HepG2 (cell line): ENCODE data around the gene MAP4K3. TPM values are rescaled to one million over a fixed set of nuclear protein-coding genes. Genes with fewer than 3 reads are reported as not detected.

Experiments used
- HMGA1 ChIP-seq: sonication (generic); formaldehyde crosslinking; conservative IDR thresholded peaks from 2 replicates; pipeline ENCODE4 v1.4.0; 2020; ENCODE audit warnings: missing genetic modification reagents
- HOXA3 ChIP-seq: sonication (generic); formaldehyde crosslinking; IDR thresholded peaks from 2 replicates; pipeline ENCODE4 v1.5.0; 2020; ENCODE audit warnings: missing genetic modification reagents
- LCORL ChIP-seq, 2 experiments: fragments of 450-650 bp in 1 of 2; sonication (generic) in 1 of 2; formaldehyde crosslinking in 1 of 2; IDR thresholded peaks; 2 replicates each; pipeline versions ENCODE4 v1.5.0 to v1.6.1; 2017 to 2020; ENCODE audit warnings: antibody characterized with exemption in 1 of 2, missing genetic modification reagents in 1 of 2
- MTA1 ChIP-seq: sonication (generic); formaldehyde crosslinking; IDR thresholded peaks from 2 replicates; pipeline ENCODE4 v1.4.0; 2020; ENCODE audit warnings: missing genetic modification reagents, mild to moderate bottlenecking, borderline replicate concordance
- NFIB ChIP-seq: sonication (generic); formaldehyde crosslinking; IDR thresholded peaks from 2 replicates; pipeline ENCODE4 v1.9.0; 2021; ENCODE audit warnings: missing genetic modification reagents, mild to moderate bottlenecking, borderline replicate concordance
- SIX4 ChIP-seq: sonication (generic); formaldehyde crosslinking; IDR thresholded peaks from 2 replicates; pipeline ENCODE4 v1.4.0; 2020; ENCODE audit warnings: missing genetic modification reagents
- TBL1XR1 ChIP-seq: fragments of 150-350 bp; IDR thresholded peaks from 2 replicates; pipeline ENCODE4 v1.6.1; 2014; ENCODE audit warnings: borderline replicate concordance, low read length; ENCODE audit not compliant: partially characterized antibody
- ZFP41 ChIP-seq: sonication (generic); formaldehyde crosslinking; IDR thresholded peaks from 2 replicates; pipeline ENCODE4 v1.4.0; 2020; ENCODE audit warnings: mild to moderate bottlenecking, missing genetic modification reagents, borderline replicate concordance
- ZNF589 ChIP-seq: sonication (generic); formaldehyde crosslinking; conservative IDR thresholded peaks from 2 replicates; pipeline ENCODE4 v1.8.0; 2022; ENCODE audit warnings: mild to moderate bottlenecking, moderate library complexity, missing genetic modification reagents
- ZNF615 ChIP-seq: sonication (generic); formaldehyde crosslinking; IDR thresholded peaks from 2 replicates; pipeline ENCODE4 v1.5.0; 2020; ENCODE audit warnings: mild to moderate bottlenecking, missing genetic modification reagents, borderline replicate concordance
- ZNF761 ChIP-seq: sonication (generic); formaldehyde crosslinking; conservative IDR thresholded peaks from 2 replicates; pipeline ENCODE4 v1.4.0; 2020; ENCODE audit warnings: mild to moderate bottlenecking, missing genetic modification reagents
- polyA plus RNA-seq, 8 experiments: library from polyadenylated mRNA; depleted of rRNA in 3 of 8; stranded (reverse) in 7 of 8; unstranded in 1 of 8; fragments of >200 nt; fragmentation: Illumina TruSeq in 4 of 8; extraction: Trizol in 4 of 8; gene quantifications; 2 replicates each; pipeline versions ENCODE4 v1.2.1 to v1.2.3, GENCODE V29; 2011 to 2016; ENCODE audit warnings: low read depth in 4 of 8, missing spikeins in 1 of 8, mixed read lengths in 1 of 8; ENCODE audit not compliant: insufficient read depth in 1 of 8
- total RNA-seq, 5 experiments: library from RNA; depleted of rRNA; stranded (reverse); fragments of >200 nt; fragmentation: Illumina TruSeq; extraction: Trizol; gene quantifications; 2 replicates each; pipeline ENCODE4 v1.2.3, GENCODE V29; 2016; ENCODE audit warnings: low read depth in 1 of 5
- TF ChIP-seq, protein P1 (sequence below): sonication (generic); formaldehyde crosslinking; IDR thresholded peaks from 2 replicates; pipeline ENCODE4 v1.4.0; 2020; ENCODE audit warnings: mild to moderate bottlenecking, missing genetic modification reagents
- TF ChIP-seq, protein P2 (sequence below): conservative IDR thresholded peaks from 2 replicates; pipeline ENCODE4 v1.6.1; 2018; ENCODE audit warnings: missing genetic modification reagents
- TF ChIP-seq, protein P3 (sequence below): sonication (generic); formaldehyde crosslinking; IDR thresholded peaks from 2 replicates; pipeline ENCODE4 v1.4.0; 2020; ENCODE audit warnings: missing genetic modification reagents, borderline replicate concordance

The MAP4K3 gene
- total and polyA plus RNA-seq, 2 of the 13 experiments (the other 11 are each of a cell fraction or from before 2014, with no cell fraction given), result 45.9 to 53.2 TPM

GRCh38 chr2:39436592-39437521, at the start of gene MAP4K3 (continued):
- TF ChIP-seq, protein P1, sequence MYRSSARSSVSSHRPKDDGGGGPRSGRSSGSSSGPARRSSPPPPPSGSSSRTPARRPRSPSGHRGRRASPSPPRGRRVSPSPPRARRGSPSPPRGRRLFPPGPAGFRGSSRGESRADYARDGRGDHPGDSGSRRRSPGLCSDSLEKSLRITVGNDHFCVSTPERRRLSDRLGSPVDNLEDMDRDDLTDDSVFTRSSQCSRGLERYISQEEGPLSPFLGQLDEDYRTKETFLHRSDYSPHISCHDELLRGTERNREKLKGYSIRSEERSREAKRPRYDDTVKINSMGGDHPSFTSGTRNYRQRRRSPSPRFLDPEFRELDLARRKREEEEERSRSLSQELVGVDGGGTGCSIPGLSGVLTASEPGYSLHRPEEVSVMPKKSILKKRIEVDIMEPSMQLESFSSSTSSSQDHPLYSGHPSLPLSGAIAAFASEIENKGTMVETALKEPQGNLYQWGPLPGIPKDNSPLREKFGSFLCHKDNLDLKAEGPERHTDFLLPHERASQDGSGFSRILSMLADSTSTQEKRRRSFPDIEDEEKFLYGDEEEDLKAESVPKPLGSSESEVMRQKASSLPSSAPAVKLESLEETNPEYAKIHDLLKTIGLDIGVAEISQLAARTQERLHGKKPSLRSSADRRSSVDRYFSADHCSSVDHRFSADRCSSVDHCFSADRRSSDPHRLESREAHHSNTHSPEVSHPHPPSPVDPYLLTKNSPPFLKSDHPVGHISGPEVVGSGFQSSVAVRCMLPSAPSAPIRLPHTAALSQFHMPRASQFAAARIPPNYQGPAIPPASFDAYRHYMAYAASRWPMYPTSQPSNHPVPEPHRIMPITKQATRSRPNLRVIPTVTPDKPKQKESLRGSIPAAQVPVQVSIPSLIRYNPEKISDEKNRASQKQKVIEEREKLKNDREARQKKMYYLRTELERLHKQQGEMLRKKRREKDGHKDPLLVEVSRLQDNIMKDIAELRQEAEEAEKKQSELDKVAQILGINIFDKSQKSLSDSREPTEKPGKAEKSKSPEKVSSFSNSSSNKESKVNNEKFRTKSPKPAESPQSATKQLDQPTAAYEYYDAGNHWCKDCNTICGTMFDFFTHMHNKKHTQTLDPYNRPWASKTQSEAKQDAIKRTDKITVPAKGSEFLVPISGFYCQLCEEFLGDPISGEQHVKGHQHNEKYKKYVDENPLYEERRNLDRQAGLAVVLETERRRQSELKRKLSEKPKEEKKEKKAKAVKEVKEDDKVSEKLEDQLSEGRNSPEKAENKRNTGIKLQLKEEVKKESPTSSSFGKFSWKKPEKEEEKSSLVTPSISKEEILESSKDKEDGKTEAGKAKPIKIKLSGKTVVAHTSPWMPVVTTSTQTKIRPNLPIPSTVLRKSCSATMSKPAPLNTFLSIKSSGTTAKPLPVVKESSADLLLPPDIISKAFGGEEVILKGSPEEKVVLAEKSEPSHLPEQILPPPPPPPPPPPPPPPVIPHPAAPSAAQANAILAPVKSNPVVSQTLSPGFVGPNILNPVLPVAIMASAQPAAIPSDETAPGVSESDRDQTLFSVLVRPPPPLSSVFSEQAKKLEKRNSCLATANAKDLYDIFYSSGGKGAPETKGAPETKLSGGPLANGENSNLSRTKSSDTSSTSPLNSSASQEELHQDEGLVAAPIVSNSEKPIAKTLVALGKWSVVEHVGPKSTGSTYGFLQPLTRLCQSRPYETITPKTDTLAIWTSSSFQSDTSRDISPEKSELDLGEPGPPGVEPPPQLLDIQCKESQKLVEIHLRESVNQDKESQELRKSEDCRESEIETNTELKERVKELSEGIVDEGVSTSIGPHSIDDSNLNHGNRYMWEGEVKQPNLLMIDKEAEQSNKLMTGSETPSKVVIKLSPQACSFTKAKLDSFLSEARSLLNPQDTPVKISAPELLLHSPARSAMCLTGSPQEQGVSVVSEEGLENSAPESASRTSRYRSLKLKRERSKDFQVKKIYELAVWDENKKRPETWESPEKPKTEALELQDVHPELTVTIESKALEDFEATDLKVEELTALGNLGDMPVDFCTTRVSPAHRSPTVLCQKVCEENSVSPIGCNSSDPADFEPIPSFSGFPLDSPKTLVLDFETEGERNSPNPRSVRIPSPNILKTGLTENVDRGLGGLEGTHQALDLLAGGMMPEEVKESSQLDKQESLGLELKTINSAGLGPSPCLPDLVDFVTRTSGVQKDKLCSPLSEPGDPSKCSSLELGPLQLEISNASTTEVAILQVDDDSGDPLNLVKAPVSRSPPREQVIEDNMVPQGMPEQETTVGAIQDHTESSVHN (CRISPR knock-in tag), result no peak
- TF ChIP-seq ZNF589 (no peak), SIX4 (CRISPR knock-in tag) (no peak), NFIB (CRISPR knock-in tag) (no peak), MTA1 (CRISPR knock-in tag) (peak; percentile 15; the same call in 1 of the 2 replicates), ZNF761 (0 out of 2 replicates have a peak, but pooled peaks have one; percentile 33), ZFP41 (no peak; the same call in 1 of the 2 replicates), TBL1XR1 (no peak), HMGA1 (CRISPR knock-in tag) (no peak), HOXA3 (CRISPR knock-in tag) (peak; percentile 89), ZNF615 (CRISPR knock-in tag) (0 out of 2 replicates have a peak, but pooled peaks have one; percentile 76), LCORL (IDR thresholded peaks at IDR 0.05) (no peak), LCORL (CRISPR knock-in tag; IDR thresholded peaks at IDR 0.05) (peak; percentile 73)
- TF ChIP-seq, protein P2, sequence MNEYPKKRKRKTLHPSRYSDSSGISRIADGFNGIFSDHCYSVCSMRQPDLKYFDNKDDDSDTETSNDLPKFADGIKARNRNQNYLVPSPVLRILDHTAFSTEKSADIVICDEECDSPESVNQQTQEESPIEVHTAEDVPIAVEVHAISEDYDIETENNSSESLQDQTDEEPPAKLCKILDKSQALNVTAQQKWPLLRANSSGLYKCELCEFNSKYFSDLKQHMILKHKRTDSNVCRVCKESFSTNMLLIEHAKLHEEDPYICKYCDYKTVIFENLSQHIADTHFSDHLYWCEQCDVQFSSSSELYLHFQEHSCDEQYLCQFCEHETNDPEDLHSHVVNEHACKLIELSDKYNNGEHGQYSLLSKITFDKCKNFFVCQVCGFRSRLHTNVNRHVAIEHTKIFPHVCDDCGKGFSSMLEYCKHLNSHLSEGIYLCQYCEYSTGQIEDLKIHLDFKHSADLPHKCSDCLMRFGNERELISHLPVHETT (CRISPR knock-in tag), result no peak
- TF ChIP-seq, protein P3, sequence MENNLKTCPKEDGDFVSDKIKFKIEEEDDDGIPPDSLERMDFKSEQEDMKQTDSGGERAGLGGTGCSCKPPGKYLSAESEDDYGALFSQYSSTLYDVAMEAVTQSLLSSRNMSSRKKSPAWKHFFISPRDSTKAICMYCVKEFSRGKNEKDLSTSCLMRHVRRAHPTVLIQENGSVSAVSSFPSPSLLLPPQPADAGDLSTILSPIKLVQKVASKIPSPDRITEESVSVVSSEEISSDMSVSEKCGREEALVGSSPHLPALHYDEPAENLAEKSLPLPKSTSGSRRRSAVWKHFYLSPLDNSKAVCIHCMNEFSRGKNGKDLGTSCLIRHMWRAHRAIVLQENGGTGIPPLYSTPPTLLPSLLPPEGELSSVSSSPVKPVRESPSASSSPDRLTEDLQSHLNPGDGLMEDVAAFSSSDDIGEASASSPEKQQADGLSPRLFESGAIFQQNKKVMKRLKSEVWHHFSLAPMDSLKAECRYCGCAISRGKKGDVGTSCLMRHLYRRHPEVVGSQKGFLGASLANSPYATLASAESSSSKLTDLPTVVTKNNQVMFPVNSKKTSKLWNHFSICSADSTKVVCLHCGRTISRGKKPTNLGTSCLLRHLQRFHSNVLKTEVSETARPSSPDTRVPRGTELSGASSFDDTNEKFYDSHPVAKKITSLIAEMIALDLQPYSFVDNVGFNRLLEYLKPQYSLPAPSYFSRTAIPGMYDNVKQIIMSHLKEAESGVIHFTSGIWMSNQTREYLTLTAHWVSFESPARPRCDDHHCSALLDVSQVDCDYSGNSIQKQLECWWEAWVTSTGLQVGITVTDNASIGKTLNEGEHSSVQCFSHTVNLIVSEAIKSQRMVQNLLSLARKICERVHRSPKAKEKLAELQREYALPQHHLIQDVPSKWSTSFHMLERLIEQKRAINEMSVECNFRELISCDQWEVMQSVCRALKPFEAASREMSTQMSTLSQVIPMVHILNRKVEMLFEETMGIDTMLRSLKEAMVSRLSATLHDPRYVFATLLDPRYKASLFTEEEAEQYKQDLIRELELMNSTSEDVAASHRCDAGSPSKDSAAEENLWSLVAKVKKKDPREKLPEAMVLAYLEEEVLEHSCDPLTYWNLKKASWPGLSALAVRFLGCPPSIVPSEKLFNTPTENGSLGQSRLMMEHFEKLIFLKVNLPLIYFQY, result no peak; the same call in 1 of the 2 replicates
